Measurements from ENCODE around the gene DOK1.

- no peak for TF ChIP-seq POLR2AphosphoS5 (IDR thresholded peaks at IDR 0.05)
- no peak for TF ChIP-seq CTCF (IDR thresholded peaks at IDR 0.05)
Observed at GRCh38 chr2:74577448-74577847, 22.9 kb downstream of the DOK1 start.

Data from stomach (tissue), 4 donors.